ENCODE measurements around the gene IMP4. TPM values are rescaled to one million over a fixed set of nuclear protein-coding genes. Genes with fewer than 3 reads are reported as not detected.
A peak's percentile ranks its signal among the peaks of the same experiment; 100 is the strongest.

Gene IMP4
- total and polyA plus RNA-seq, 2 of the 13 experiments (the other 11 are each of a cell fraction or from before 2014, with no cell fraction given): 142 to 158 TPM

GRCh38 chr2:130391058-130391871, 48.6 kb downstream of the IMP4 start (continued):
- TF ChIP-seq ZNF441 (CRISPR knock-in tag; IDR thresholded peaks at IDR 0.05; ENCODE audit: borderline replicate concordance) (no peak), AKNA (CRISPR knock-in tag; IDR thresholded peaks at IDR 0.05; ENCODE audit: borderline replicate concordance) (no peak), ZNF781 (CRISPR knock-in tag; IDR thresholded peaks at IDR 0.05; ENCODE audit: borderline replicate concordance, not compliant biosample characterization) (no peak), ZNF709 (CRISPR knock-in tag; IDR thresholded peaks at IDR 0.05) (no peak; the same call in 1 of the 2 replicates), ZBTB8A (CRISPR knock-in tag; IDR thresholded peaks at IDR 0.05; ENCODE audit: borderline replicate concordance, low read depth) (no peak), ZNF30 (CRISPR knock-in tag; IDR thresholded peaks at IDR 0.05) (no peak), ARHGAP35 (CRISPR knock-in tag; IDR thresholded peaks at IDR 0.05; ENCODE audit: borderline replicate concordance) (peak; percentile 58; the same call in 1 of the 2 replicates), DRAP1 (CRISPR knock-in tag; IDR thresholded peaks at IDR 0.05) (no peak), HNF4A (CRISPR knock-in tag; IDR thresholded peaks at IDR 0.05) (no peak), GFI1 (CRISPR knock-in tag; IDR thresholded peaks at IDR 0.05; ENCODE audit: borderline replicate concordance) (no peak), POGZ (CRISPR knock-in tag; IDR thresholded peaks at IDR 0.05) (peak; percentile 19; the same call in 1 of the 2 replicates), NAIF1 (CRISPR knock-in tag; IDR thresholded peaks at IDR 0.05; ENCODE audit: borderline replicate concordance) (no peak), AHR (CRISPR knock-in tag; IDR thresholded peaks at IDR 0.05) (no peak), ATF7 (IDR thresholded peaks at IDR 0.05) (no peak), ATF7 (CRISPR knock-in tag; IDR thresholded peaks at IDR 0.05) (no peak), ZNF569 (CRISPR knock-in tag; IDR thresholded peaks at IDR 0.05; ENCODE audit: borderline replicate concordance) (no peak), ATF5 (CRISPR knock-in tag; IDR thresholded peaks at IDR 0.05; ENCODE audit: low read depth) (no peak), ZNF460 (CRISPR knock-in tag; IDR thresholded peaks at IDR 0.05; ENCODE audit: borderline replicate concordance) (0 out of 2 replicates have a peak, but pooled peaks have one; percentile 26), RBM22 (optimal IDR thresholded peaks at IDR 0.05; ENCODE audit: low read length) (no peak), PITX1 (CRISPR knock-in tag; IDR thresholded peaks at IDR 0.05) (0 out of 2 replicates have a peak, but pooled peaks have one; percentile 8), ZUFSP (CRISPR knock-in tag; IDR thresholded peaks at IDR 0.05; ENCODE audit: borderline replicate concordance) (no peak)
